Osteocyte (in vitro differentiated cells): Measurements from ENCODE around the gene CIB4. TPM values are rescaled to one million over a fixed set of nuclear protein-coding genes. Genes with fewer than 3 reads are reported as not detected.

Experiments
- DNase-seq: peaks from one replicate; pipeline ENCODE4 v3.0.0; 2021; ENCODE audit warnings: mixed read lengths; ENCODE audit not compliant: unreplicated experiment; ENCODE audit errors: extremely low spot score
- H3K27ac Mint-ChIP-seq: one replicate; pipeline ENCODE4 v1.8.0; 2021; ENCODE audit warnings: mild to moderate bottlenecking, mixed read lengths; ENCODE audit not compliant: unreplicated experiment
- H3K27me3 Mint-ChIP-seq: one replicate; pipeline ENCODE4 v1.8.0; 2021; ENCODE audit warnings: mixed read lengths; ENCODE audit not compliant: unreplicated experiment
- H3K36me3 Mint-ChIP-seq: one replicate; pipeline ENCODE4 v1.8.0; 2021; ENCODE audit warnings: mixed read lengths; ENCODE audit not compliant: unreplicated experiment
- H3K4me1 Mint-ChIP-seq: one replicate; pipeline ENCODE4 v1.8.0; 2021; ENCODE audit warnings: mixed read lengths; ENCODE audit not compliant: unreplicated experiment
- H3K4me3 Mint-ChIP-seq: one replicate; pipeline ENCODE4 v1.8.0; 2021; ENCODE audit warnings: mild to moderate bottlenecking, moderate library complexity, mixed read lengths; ENCODE audit not compliant: unreplicated experiment
- H3K9me3 Mint-ChIP-seq: one replicate; pipeline ENCODE4 v1.8.0; 2021; ENCODE audit warnings: mixed read lengths; ENCODE audit not compliant: unreplicated experiment
- total RNA-seq: library from RNA; stranded (reverse); gene quantifications from 2 replicates; pipeline ENCODE4 v1.2.1, GENCODE V29; 2021
- TF ChIP-seq, protein P1 (sequence below): fragments of 200-600 bp; sonication (generic); IDR thresholded peaks from 2 replicates; pipeline ENCODE4 v1.5.0; 2021; ENCODE audit warnings: antibody characterized with exemption, mild to moderate bottlenecking, moderate library complexity

CIB4 gene
- total RNA-seq, 1 donor from 2014 or later: not detected

DNA sequence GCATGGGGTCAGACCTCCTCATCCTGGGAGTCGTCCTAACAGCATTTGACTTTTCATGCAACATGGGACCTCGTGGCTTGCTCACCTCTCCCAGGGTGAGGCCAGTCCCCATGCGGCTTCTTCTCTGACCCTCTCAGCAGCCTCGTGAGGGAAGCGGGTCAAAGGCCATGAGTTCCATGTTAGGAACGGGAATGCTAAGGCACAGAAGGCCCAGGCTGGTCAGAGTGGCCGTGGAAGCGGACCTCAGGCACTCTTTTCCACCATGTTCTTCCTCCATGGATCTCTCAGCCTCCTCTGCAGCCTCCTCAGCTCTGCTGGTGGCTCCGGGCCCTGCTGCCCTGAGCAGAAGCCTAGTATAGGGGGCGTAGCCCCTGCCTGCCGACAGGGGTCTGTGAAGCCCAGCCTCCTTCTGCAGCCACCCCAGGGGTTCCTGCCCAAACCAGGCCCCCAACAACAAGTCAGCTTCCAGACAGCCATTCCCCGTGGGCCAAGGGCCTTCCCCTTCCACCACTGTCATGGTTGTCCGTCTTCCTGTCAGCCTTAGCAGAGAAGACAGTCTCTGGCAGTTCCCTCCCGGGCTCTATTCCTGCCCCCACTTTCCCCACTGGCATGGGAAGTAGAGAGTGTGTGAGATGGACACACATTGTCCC, 103.2 kb downstream of the CIB4 start:
- Mint-ChIP-seq H3K9me3 (no peaks in the 10 kb centered on the region), H3K4me3 (no peak overlapping the region), H3K27ac (no peak overlapping the region), H3K4me1 (no peaks in the 10 kb centered on the region), H3K36me3 (no peaks in the 10 kb centered on the region), H3K27me3 (peaks cover 26% of the 10 kb centered on the region)
- TF ChIP-seq, protein P1, sequence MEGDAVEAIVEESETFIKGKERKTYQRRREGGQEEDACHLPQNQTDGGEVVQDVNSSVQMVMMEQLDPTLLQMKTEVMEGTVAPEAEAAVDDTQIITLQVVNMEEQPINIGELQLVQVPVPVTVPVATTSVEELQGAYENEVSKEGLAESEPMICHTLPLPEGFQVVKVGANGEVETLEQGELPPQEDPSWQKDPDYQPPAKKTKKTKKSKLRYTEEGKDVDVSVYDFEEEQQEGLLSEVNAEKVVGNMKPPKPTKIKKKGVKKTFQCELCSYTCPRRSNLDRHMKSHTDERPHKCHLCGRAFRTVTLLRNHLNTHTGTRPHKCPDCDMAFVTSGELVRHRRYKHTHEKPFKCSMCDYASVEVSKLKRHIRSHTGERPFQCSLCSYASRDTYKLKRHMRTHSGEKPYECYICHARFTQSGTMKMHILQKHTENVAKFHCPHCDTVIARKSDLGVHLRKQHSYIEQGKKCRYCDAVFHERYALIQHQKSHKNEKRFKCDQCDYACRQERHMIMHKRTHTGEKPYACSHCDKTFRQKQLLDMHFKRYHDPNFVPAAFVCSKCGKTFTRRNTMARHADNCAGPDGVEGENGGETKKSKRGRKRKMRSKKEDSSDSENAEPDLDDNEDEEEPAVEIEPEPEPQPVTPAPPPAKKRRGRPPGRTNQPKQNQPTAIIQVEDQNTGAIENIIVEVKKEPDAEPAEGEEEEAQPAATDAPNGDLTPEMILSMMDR: no peak
- no peak for DNase-seq

DNA sequence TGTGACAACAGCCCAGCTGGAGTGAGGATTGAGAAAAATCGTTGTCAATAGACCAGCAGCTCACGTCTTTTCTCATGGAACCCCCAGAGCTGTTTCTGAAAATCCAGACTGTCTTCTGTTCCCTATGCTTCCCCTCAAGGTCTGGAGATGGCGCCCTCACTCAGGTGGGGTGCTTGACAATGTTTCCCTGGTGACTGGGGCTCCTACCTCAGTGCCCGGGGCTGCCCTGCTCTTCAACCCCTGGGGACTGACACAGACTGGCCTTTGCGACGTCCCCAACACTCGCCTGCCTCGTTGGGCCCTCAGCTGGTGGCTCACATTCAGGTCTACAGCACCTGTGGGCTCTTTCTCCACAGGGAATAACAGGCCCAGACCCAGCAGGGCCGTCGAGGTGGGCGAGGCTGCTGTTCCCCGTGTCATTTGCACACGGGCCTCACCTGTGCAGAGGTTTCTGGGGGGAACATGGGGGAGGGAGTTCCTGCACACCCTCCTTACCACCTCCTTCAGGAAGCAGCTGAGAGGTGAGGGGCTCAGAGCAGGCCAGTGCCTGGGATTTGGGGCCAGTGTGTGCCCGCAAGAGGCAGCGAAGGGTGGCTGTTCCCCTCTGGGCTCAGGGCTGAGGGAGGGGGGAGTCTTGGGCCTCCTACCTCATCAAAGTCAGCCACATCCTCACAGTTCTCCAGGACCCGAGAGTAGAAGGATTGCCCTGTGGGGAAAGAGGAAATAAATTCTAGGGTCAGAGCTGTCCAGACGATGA, 103.9 kb downstream of the CIB4 start:
- Mint-ChIP-seq H3K27ac (no peak overlapping the region), H3K4me3 (no peak overlapping the region), H3K36me3 (no peaks in the 10 kb centered on the region), H3K4me1 (no peaks in the 10 kb centered on the region), H3K9me3 (no peaks in the 10 kb centered on the region), H3K27me3 (peaks cover 22% of the 10 kb centered on the region)
- no peak for DNase-seq
- TF ChIP-seq, protein P1: no peak

DNA sequence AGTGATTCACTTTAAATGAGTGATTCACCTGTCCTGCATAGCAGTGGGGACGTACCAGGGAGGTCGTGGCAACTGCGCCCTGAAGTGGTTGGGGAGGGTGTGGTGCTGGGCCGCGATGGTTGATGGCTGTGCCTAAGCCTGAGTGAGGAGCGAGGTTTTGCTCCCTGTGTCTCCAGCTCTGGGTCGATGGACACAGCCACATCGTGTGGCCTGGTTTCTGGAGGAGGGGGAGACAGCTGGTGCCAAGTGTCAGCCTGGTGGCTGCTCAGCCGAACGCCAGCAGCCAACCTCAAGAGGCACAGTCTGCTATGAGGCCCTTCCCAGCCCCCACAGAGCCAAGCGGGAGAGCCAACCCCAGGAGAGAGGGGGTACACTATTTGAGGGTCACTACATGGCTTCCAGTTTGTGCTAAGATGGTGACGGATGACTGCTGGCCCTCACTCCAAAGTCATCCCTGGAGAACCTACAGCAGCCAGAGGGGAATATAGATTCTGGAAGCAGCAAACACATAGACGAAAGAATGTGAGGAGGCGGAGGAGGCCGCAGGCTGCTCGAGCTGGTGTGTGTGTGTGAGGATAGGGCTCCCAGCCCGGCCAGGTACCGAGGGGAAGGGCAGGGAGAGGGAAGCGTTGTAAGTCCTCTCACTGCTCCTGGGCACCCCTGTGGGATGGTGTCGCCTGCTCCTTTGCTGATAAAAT, 104.6 kb downstream of the CIB4 start:
- Mint-ChIP-seq H3K27ac (no peak overlapping the region), H3K9me3 (no peaks in the 10 kb centered on the region), H3K4me1 (no peaks in the 10 kb centered on the region), H3K27me3 (peaks cover 17% of the 10 kb centered on the region), H3K4me3 (no peak overlapping the region), H3K36me3 (no peaks in the 10 kb centered on the region)
- no peak for DNase-seq
- TF ChIP-seq, protein P1: no peak

DNA sequence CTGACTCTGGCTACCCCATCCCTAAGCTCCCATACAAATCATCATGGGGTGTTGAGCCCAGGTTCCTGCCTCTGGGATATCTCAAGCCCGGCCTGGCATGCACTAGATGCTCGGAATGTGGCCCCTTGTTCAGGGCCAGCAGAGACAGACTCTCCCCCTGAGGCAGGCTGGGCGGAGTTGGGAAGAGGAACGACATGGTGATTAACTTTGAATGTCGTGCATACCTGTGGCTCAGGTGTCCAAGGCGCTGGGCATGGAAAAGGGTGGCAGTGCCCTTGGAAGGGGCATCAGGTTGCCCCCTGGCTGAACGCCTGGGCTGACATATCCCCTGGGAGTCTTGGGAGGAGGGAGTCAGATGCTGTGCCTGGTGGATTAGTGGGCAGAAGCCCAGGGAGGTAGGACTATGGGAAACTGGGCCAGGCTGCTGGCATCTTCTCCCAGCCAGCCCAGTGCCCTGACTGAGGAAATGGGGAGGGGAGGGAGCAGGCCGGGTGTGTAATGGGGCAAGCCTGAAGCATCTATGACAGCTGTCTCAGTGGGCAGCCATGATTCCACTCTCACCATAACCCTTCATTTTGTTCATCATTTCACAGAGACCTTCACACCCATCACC, 105.4 kb downstream of the CIB4 start:
- Mint-ChIP-seq H3K36me3 (no peaks in the 10 kb centered on the region), H3K4me3 (no peak overlapping the region), H3K9me3 (no peaks in the 10 kb centered on the region), H3K27ac (no peak overlapping the region), H3K4me1 (peaks cover 3% of the 10 kb centered on the region), H3K27me3 (peaks cover 10% of the 10 kb centered on the region)
- TF ChIP-seq, protein P1: no peak
- no peak for DNase-seq
